Measurements from ENCODE around the gene FIS1.

- TF ChIP-seq CTCF (IDR thresholded peaks at IDR 0.05; ENCODE audit: low read depth, low read length, poor library complexity, severe bottlenecking) (peak; percentile 31), EZH2phosphoT487 (IDR thresholded peaks at IDR 0.05; ENCODE audit: borderline replicate concordance, low read length) (no peak)
These were observed 27.3 kb downstream of the FIS1 start, which contains the start of the genes PLOD3 and ZNHIT1 for GRCh38 chr7:101217388-101218235.
